Aorta (tissue), 5 donors: ENCODE measurements around the gene ZDHHC14. TPM values are rescaled to one million over a fixed set of nuclear protein-coding genes. Genes with fewer than 3 reads are reported as not detected.
"Not testable (repeated sequence)": the region's sequence is repeated elsewhere in the genome, so short reads cannot be mapped to it uniquely, and the experiment has no call there.

Experiments
- ATAC-seq: fragments of 200-7000 bp; cut with Tn5 transposase; one replicate; pipeline ENCODE4 v1.9.1; 2022; ENCODE audit warnings: moderate library complexity; ENCODE audit not compliant: low FRiP score
- DNase-seq, 2 donors: peaks; one replicate each; pipeline ENCODE4 v3.0.0-alpha.2; 2020
- H3K27ac ChIP-seq, 2 donors: one replicate each; pipeline ENCODE4 v1.5.1; 2013; ENCODE audit warnings: low read length in 2 of 2, mild to moderate bottlenecking in 2 of 2, moderate library complexity in 2 of 2, control low read depth in 1 of 2, inconsistent platforms in 1 of 2, low read depth in 1 of 2
- H3K27me3 ChIP-seq, 2 donors: one replicate each; pipeline ENCODE4 v1.6.1; 2013; ENCODE audit warnings: control low read depth in 1 of 2, low read length in 1 of 2, mild to moderate bottlenecking in 1 of 2, moderate library complexity in 1 of 2; ENCODE audit not compliant: insufficient read depth in 2 of 2, control insufficient read depth in 1 of 2
- H3K36me3 ChIP-seq, 2 donors: one replicate each; pipeline ENCODE4 v1.6.1; 2013; ENCODE audit warnings: control low read depth in 1 of 2, low read length in 1 of 2, mild to moderate bottlenecking in 1 of 2; ENCODE audit not compliant: insufficient read depth in 2 of 2, control insufficient read depth in 1 of 2
- H3K4me1 ChIP-seq, 2 donors: one replicate each; pipeline ENCODE4 v1.6.1; 2013; ENCODE audit warnings: low read length in 2 of 2, control low read depth in 1 of 2, mild to moderate bottlenecking in 1 of 2, moderate library complexity in 1 of 2; ENCODE audit not compliant: insufficient read depth in 2 of 2, control insufficient read depth in 1 of 2
- H3K4me3 ChIP-seq, 2 donors: one replicate each; pipeline ENCODE4 v1.5.1; 2013; ENCODE audit warnings: low read length in 2 of 2, control low read depth in 1 of 2, mild to moderate bottlenecking in 1 of 2
- H3K9me3 ChIP-seq: one replicate; pipeline ENCODE4 v1.6.1; 2013; ENCODE audit warnings: mild to moderate bottlenecking, low read length; ENCODE audit not compliant: control insufficient read depth
- WGBS, 2 donors: extraction: QIAGEN DNeasy Blood & Tissue Kit; methylation state at CpG; one replicate each; pipeline ENCODE4 v1.1.7; 2013; 5-methylcytosine and 5-hydroxymethylcytosine counted together
- intact Hi-C, 2 donors: fragments of 100-400 bp; cut with DNase I; formaldehyde crosslinking; loops; one replicate each; pipeline versions ENCODE4 v1.14.2 to v1.15.0; 2022
- polyA plus RNA-seq, 2 donors: library from polyadenylated mRNA; stranded (reverse); fragments of 200-250 nt; gene quantifications; one replicate each; pipeline ENCODE4 v1.2.3, GENCODE V29; 2013
- total RNA-seq, 2 donors: library from RNA; stranded (reverse); fragmentation: NEBNext Ultra II Directional; extraction: Animal tissue kit (Norgen Biotek cat#: 25700); gene quantifications; one replicate each; pipeline ENCODE4 v1.2.1, GENCODE V29; 2021
- donor health status: healthy with polysubstance abuse.
- donor health status: Bipolar disorder and iron deficiency.
- donor health status: DM: no; HTN: no; CAD: no.
- donor health status: DM: no; HTN: no; CAD: no.
- donor health status: DM: yes; HTN: yes; CAD: no.

Gene ZDHHC14
- total and polyA plus RNA-seq, 4 donors: 2.8 to 17.8 (median 14.4) TPM

GRCh38 chr6:157578527-157578926 lies 197.5 kb downstream of the ZDHHC14 start:
- H3K4me1 ChIP-seq, intact Hi-C loops, H3K27ac ChIP-seq, H3K36me3 ChIP-seq, H3K27me3 ChIP-seq, H3K9me3 ChIP-seq, H3K4me3 ChIP-seq, ATAC-seq, DNase-seq: not testable (repeated sequence)
- WGBS, 2 donors: 95 to 96% methylated on average over 2 of the region's 2 CpGs

- Histone ChIP-seq H3K36me3 (no peaks in the 10 kb centered on the region), H3K4me3 (no peak overlapping the region), H3K9me3 (no peaks in the 10 kb centered on the region), H3K4me1 (no peaks in the 10 kb centered on the region), H3K27me3 (no peaks in the 10 kb centered on the region), H3K27ac (no peak overlapping the region)
- WGBS, 2 donors: 38 to 46% methylated on average over 3 of the region's 3 CpGs
- intact Hi-C loops: no loop called here
- DNase-seq: no peak
- no peak for ATAC-seq
Observed at GRCh38 chr6:157579467-157580031, 198.6 kb downstream of the ZDHHC14 start.

GRCh38 chr6:157584036-157584435 lies 203.0 kb downstream of the ZDHHC14 start:
- Histone ChIP-seq H3K27me3 (no peaks in the 10 kb centered on the region), H3K36me3 (peaks cover 0 to 2% of the 10 kb centered on the region in 2 donors), H3K27ac (no peak overlapping the region), H3K4me3 (no peak overlapping the region), H3K9me3 (no peaks in the 10 kb centered on the region), H3K4me1 (no peaks in the 10 kb centered on the region)
- WGBS, 2 donors: 96 to 100% methylated on average over 3 of the region's 3 CpGs
- DNase-seq: no peak
- intact Hi-C loops: no loop called here
- ATAC-seq: no peak

- Histone ChIP-seq H3K27ac (no peak overlapping the region), H3K4me3 (no peak overlapping the region), H3K4me1 (no peaks in the 10 kb centered on the region), H3K27me3 (no peaks in the 10 kb centered on the region), H3K9me3 (no peaks in the 10 kb centered on the region), H3K36me3 (peaks cover 0 to 2% of the 10 kb centered on the region in 2 donors)
- 96 to 98% methylated on average over 6 of the region's 6 CpGs for WGBS, 2 donors
- intact Hi-C loops: no loop called here
- DNase-seq (no peak), ATAC-seq (no peak)
Observed at GRCh38 chr6:157585274-157586087, 204.5 kb downstream of the ZDHHC14 start.

- H3K36me3 ChIP-seq: peaks cover 0 to 2% of the 10 kb centered on the region in 2 donors
- DNase-seq (no peak), ATAC-seq (no peak)
- H3K4me1 ChIP-seq: no peaks in the 10 kb centered on the region
- intact Hi-C loops: no loop called here
- no peak overlapping the region for H3K27ac ChIP-seq
- no peaks in the 10 kb centered on the region for H3K27me3 ChIP-seq
- H3K4me3 ChIP-seq: no peak overlapping the region
- 89 to 90% methylated on average over 5 of the region's 5 CpGs for WGBS, 2 donors
- no peaks in the 10 kb centered on the region for H3K9me3 ChIP-seq
Observed at GRCh38 chr6:157586088-157586414, 205.1 kb downstream of the ZDHHC14 start.

- ATAC-seq: no peak
- no peak for DNase-seq
- WGBS, 2 donors: 84 to 87% methylated on average over 8 of the region's 8 CpGs
Observed at GRCh38 chr6:157586476-157587126, 205.6 kb downstream of the ZDHHC14 start.

GRCh38 chr6:157587127-157587926 lies 206.3 kb downstream of the ZDHHC14 start:
- no peaks in the 10 kb centered on the region for H3K9me3 ChIP-seq
- ATAC-seq (no peak), DNase-seq (no peak)
- intact Hi-C loops: no loop called here
- 85 to 93% methylated on average over 4 of the region's 4 CpGs for WGBS, 2 donors
- H3K4me3 ChIP-seq: no peak overlapping the region
- no peaks in the 10 kb centered on the region for H3K4me1 ChIP-seq
- H3K36me3 ChIP-seq: peaks cover 0 to 2% of the 10 kb centered on the region in 2 donors
- no peak overlapping the region for H3K27ac ChIP-seq
- no peaks in the 10 kb centered on the region for H3K27me3 ChIP-seq

More at GRCh38 chr6:157586476-157587126, 205.6 kb downstream of the ZDHHC14 start:
- no peaks in the 10 kb centered on the region for H3K4me1 ChIP-seq
- no peak overlapping the region for H3K27ac ChIP-seq
- H3K9me3 ChIP-seq: no peaks in the 10 kb centered on the region
- H3K4me3 ChIP-seq: no peak overlapping the region
- H3K36me3 ChIP-seq: peaks cover 0 to 2% of the 10 kb centered on the region in 2 donors
- intact Hi-C loops: no loop called here
- no peaks in the 10 kb centered on the region for H3K27me3 ChIP-seq

GRCh38 chr6:157590654-157591053 lies 209.7 kb downstream of the ZDHHC14 start:
- intact Hi-C loops: loop anchor here (10.0 kb wide), 1 partner anchor 206 kb away; the partner anchor contains the start of gene ZDHHC14 (in 2 of the 2)
- DNase-seq, ATAC-seq: not testable (repeated sequence)

More at GRCh38 chr6:157590654-157591053, 209.7 kb downstream of the ZDHHC14 start:
- H3K27ac ChIP-seq, H3K9me3 ChIP-seq, H3K4me3 ChIP-seq, H3K4me1 ChIP-seq, H3K27me3 ChIP-seq, H3K36me3 ChIP-seq: not testable (repeated sequence)
- 94 to 95% methylated on average over 4 of the region's 4 CpGs for WGBS, 2 donors
